Midbrain (tissue), 1 donor: ENCODE results near the gene CPVL.

Source experiments
- DNase-seq: peaks from one replicate; lab custom pipeline; 2025; lab: John Stamatoyannopoulos, UW

The CPVL gene

DNA sequence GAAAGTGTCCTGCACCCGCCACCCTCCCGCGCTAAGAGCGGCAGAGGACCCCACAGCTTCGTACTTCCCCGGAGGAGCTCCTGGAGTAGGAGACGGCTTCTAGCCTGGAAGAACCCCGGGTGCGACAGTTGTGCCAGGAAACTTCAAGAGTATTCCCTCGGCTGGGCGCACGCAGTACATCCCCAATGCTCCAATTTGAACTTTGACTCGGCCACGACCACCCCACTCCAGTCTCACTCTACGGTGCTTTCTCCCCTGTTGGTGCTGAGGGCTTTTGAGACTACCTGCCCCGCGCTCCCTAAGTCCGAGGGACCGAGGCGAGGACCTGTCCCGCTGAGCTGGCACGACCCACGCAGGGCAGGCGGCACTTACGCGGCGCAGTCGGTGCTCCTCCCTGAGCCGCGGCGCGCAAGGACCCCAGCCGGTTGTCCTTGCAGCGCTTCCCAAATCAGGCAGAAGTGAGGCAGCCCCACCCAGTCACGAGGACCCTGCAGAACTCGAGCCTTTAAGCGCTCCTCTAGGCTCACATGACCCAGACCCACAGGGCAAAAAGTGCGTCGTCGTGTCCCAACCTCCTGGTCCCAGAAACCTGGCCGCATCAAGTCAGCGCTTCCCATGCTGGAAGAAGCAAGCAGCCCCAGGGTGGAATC, at the start of gene CPVL:
Gene CPVL (minus strand): TSS at position 481 of the 650 bp plus-strand sequence. CDS start 25,476 bp downstream, outside the sequence.
- DNase-seq, result peak; percentile 16

DNA sequence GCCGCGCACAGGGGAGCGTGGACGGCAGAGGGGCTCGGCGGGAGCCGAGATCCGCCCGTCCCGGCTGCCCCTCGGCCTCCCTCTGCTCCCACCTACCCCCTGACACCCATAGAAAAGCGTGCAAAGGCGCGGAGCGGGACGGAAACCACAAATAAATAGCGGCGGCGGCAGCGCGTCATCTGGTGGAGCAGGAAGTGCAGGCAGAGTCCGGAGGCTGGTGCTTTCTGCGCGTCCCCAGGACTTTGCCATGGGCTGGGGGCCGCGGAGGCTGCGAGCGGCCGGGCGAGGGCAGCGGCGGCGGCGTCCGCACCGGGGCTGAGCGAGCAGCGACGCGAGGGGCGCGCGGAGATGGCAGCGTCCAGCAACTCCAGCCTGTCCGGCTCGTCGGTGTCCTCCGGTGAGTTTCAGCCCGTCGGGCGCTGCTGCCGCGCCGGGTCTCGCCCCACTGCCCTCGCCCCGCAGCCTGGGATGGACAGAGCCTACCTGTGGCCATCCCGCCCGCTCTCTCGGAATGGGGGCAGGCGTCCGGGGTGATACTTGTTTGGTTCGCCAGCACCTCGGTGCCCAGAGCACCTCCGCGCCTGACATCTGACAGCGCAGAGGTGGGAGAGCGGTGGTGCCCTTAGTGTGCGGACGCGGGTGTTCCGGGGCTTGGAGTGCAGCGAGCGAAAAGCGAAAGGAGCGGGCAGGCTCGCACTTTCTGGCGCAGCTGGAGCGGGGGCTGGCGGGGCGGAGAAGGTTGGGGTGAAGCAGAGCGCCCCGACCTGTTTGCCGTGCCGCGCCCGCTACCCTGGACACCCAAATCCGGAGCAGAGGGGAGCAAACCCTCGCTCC, 48.5 kb upstream of the CPVL start, which contains the start of gene CHN2:
Gene CHN2 (plus strand): TSS at position 182 of the 834 bp plus-strand sequence.
- peak; percentile 55 for DNase-seq

DNA sequence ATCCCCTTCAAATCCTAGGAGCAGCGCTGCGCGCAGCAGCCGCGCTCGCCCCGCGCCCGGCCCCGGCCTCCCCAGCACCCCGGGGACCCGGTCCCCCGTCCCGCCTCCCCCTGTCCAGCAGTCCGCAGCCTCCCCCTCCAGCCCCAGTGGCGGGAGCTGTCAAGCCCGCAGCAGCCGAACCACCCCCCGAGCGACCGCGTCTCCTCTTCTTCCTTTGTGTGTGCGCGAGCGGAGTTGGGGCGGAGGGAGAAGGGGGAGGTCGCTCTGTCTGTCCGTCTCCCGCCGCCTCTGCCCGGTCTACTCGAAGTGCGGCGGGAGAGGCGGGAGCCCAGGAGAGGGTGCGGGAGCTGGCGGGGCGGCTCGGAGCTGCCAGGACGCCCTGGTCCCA, 47.9 kb upstream of the CPVL start:
- DNase-seq, result no peak

DNA sequence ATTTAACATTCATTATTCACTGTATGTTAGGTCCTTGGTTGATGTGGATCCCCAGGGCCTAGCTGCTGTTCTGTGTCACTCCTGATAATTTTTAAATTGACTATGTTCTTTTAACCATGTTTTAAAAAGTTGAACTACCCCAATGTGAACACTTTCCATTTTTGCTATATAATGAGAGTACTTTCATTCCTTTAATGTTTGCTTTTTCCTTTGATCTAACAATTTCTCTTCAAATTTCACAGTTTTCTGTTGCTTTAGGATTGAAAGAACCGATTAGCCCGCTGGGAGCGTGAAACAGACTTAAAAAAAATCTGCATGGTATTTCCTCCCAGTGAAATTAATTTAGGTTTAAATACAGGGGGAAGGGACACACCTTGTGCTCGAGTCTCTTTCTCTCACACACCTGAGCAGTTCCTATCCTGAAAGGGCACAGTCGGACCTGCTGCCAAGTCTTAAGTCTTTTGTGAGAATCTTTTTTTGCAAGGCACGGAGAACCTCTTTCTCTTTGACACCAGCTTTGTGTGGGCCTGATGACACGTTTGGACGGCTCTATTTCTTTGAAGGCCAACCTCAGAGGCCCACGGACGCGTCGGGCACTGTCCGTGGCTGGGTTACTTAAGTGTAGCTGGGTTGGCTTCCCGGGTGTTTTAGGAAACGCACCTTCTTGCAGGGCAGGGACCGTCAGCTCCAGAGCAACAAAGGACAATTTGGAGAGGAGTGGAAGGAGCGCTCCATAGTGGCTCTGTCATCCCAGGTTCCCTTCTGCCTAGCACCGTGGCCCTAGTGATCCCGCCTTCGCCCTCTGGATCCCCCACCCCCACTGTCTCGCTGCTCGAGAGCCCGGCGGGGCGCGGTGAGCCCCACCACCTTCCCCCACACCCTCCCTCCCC, 47.2 kb upstream of the CPVL start:
- no peak for DNase-seq

DNA sequence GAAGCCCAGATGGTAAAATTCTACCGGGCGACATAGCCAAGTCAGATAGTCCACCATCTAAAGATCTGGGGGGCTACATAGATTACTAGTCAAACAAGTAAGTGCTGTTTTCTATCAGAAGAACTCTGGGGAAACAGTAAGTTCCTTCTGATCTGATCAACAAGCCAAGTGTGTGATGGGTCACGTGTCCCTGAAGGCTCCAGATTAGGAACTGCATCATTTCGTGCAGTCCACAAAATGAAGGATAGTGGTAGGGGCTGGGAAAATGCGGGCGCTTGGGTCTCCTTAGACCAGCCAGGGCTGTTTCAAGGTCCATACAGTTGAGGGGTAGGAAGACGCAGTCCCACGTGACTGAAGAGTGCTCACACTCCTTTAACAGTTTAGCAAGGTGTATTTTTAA, 46.5 kb upstream of the CPVL start:
- DNase-seq, result no peak

- no peak for DNase-seq
Measured at GRCh38 chr7:29192323-29192722, 46.0 kb upstream of the CPVL start.

GRCh38 chr7:29190349-29191045, 44.2 kb upstream of the CPVL start:
- no peak for DNase-seq

GRCh38 chr7:29189743-29190201, 43.4 kb upstream of the CPVL start:
- DNase-seq, result peak; percentile 64

- no peak for DNase-seq
Measured at GRCh38 chr7:29185613-29186012, 39.3 kb upstream of the CPVL start.

GRCh38 chr7:29184599-29184998, 38.3 kb upstream of the CPVL start:
- DNase-seq, result no peak

- no peak for DNase-seq
Measured at GRCh38 chr7:29179115-29179514, 32.8 kb upstream of the CPVL start.

DNA sequence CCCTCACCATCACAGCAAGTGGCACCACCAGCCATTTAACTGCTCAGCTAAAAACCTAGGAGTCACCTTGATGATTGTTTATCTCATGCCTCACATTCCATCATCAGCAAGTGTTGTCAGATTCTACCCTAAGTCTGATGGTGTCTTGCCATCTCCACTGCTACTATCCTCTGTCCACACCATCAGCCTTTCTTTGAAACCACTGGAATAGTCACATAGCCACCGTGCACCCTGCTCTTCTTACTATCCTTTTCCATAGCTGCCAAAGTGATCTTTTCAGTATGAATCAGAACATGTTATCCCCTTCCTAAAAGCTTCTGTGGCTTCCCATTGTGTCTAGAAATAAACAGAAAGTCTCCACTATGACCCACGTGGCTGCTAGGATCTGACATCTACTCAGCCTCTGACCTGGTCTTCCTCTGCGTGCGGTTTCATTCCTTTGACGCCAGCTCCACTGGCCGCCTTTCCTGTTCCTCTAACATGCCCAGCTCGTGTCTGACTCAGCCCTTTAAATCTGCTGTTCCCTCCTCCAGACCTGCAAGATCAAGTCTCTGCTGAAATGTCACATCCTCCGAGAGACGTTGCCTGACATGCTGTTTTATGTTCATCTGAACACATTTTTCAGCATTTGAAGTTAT, 31.7 kb upstream of the CPVL start:
- DNase-seq, result peak; percentile 37

DNA sequence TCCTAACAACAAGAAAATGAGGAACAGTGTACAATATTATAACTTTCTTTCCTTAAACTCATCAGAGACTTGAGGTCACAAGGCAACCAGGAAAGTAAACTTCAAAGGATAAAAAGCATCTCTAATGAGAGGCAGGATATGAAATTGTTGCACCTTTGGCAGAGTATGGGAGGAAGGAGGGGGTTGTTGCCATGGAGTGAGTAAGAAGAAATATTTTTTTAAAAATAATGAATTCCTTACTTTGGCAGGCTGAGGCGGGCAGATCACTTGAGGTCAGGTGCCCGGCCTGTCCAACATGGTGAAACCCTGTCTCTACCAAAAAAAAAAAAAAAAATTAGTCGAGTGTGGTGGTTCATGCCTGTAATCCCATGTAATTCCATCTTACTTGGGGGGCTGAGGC, 27.1 kb upstream of the CPVL start:
- no peak for DNase-seq

- DNase-seq, result no peak
Measured at GRCh38 chr7:29170781-29171180, 24.4 kb upstream of the CPVL start.

GRCh38 chr7:29167721-29168120, 21.4 kb upstream of the CPVL start:
- no peak for DNase-seq

DNA sequence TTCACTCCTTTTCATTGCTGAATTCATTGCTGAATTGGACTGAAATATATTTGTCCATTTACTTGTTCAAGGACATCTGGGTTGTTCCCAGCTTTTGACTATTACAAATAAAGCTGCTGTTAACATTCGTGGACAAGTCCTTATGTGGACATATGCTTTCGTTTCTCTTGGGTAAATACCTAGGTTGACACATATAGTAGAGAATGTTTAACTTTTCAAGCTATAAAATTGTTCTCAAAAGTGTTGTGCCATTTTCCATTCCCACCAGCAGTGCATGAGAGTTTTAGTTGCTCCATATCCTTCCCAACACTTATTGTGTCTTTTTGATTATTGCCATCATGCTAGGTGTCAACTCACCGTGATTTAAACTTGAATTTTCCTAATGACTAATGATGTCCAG, 17.5 kb upstream of the CPVL start:
- DNase-seq, result no peak

DNA sequence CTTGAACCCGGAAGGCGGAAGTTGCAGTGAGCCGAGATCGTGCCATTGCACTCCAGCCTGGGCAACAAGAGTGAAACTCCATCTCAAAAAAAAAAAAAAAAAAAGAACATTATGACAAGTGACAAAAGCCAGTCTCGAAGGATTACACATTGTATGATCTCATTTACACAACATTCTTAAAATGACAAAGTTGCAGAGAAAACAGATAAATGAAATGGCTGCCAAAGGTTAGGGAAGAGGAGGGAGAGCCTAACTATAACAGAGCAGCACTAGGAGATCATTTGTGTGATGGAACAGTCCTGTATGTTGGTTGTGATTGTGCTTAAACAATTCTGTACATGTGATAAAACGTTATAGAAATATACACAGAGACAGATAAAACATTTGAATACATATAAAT, 16.2 kb upstream of the CPVL start:
- no peak for DNase-seq

- no peak for DNase-seq
Measured at GRCh38 chr7:29161231-29161630, 14.9 kb upstream of the CPVL start.

DNA sequence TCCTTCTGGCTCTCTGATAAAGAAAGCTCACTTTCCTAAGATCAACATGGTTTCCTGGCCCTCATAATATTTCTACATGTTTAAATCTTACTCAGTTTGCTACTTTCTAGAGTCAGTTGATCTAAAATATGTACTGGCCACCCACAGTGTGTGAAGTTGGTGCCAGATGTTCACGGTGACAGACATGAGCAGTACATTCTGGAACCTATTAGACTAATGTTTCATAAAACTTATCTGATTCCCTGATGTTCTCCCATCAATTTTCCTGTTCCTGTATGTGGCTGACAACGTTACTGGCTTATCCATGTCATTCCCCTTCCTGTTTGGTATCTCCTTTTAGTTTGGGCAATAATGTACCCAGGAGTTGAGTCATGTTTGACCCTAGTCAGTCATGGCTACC, 13.7 kb upstream of the CPVL start:
- DNase-seq, result no peak

DNA sequence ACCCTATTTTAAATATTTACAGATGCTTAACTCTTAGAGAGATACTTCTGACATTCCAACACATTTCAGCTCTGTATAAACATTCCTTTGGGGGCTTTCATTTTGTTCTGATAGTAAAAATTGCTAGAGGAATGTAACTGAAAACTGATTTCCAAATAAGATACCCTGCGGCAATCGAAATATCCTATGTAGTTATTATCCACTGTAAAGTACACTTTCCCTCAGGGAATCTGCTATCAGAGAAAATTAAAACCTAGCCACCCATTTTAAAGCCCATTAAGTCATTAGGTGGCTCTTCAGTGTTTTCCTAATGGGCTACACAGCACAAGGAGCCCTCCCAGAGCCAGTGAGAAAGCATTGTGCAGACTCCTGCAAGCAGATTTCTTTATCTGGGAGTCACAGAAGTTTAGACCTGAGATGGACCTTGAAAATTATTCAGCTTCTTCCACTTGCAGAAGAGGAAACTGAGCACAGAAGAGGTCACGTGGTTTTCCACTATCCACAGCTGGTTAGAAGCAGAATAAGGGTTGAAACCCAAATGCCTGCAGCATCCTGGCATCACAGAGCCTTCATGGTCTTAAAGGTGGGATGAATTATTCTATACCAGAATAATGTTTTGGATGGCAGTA, 12.6 kb upstream of the CPVL start:
- DNase-seq, result no peak
